Effector memory CD4-positive, alpha-beta T cell (primary cell): ENCODE data around the gene TCF7L2.

Source experiments
- DNase-seq, 3 donors: peaks; one replicate each; pipeline ENCODE4 v3.0.0-alpha.2; 2020
- H3K27ac ChIP-seq: 2 replicates; pipeline ENCODE4 v1.7.0; 2013; ENCODE audit warnings: mild to moderate bottlenecking, low read length, moderate library complexity; ENCODE audit not compliant: insufficient read depth, poor library complexity, severe bottlenecking
- H3K27me3 ChIP-seq: replicated peaks from 2 replicates; pipeline ENCODE4 v1.7.0; 2013; ENCODE audit warnings: mild to moderate bottlenecking, low read length; ENCODE audit not compliant: insufficient read depth, control insufficient read depth, poor library complexity, severe bottlenecking
- H3K36me3 ChIP-seq: 2 replicates; pipeline ENCODE4 v1.7.0; 2013; ENCODE audit warnings: mild to moderate bottlenecking, low read length, moderate library complexity; ENCODE audit not compliant: control insufficient read depth, insufficient read depth
- H3K4me1 ChIP-seq: 2 replicates; pipeline ENCODE4 v1.7.0; 2013; ENCODE audit warnings: low read length, mild to moderate bottlenecking; ENCODE audit not compliant: control insufficient read depth, insufficient read depth, poor library complexity, severe bottlenecking
- H3K4me3 ChIP-seq: 2 replicates; pipeline ENCODE4 v1.7.0; 2013; ENCODE audit warnings: low read length, low read depth, mild to moderate bottlenecking; ENCODE audit not compliant: insufficient read depth, poor library complexity, severe bottlenecking
- H3K9me3 ChIP-seq: 2 replicates; pipeline ENCODE4 v1.7.0; 2013; ENCODE audit warnings: mild to moderate bottlenecking, low read length, moderate library complexity; ENCODE audit not compliant: control insufficient read depth

The TCF7L2 gene

DNA sequence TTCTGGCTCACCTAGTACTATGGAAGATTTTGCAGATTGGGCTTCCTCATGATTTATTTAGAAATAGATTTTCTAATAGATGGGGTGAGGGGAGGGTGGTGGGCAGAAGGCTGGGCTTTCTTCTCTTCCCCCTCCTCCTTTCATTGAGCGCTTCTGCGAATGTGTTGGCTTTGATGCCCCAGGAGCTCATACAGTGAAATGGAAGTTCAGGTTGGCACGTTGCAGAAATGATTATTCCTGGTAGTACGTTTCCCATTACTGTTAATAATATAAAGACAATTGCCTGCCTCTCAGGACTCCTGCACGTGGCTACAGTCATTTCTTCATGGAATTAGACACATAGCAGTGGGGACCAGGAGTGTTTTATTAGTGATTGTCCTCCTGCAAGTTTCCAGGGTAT is 39.8 kb downstream of the TCF7L2 start:
- H3K36me3 ChIP-seq, result no peaks in the 10 kb centered on the region
- H3K4me1 ChIP-seq, result no peaks in the 10 kb centered on the region
- no peaks in the 10 kb centered on the region for H3K9me3 ChIP-seq
- no peak overlapping the region for H3K4me3 ChIP-seq
- DNase-seq, result no peak
- H3K27me3 ChIP-seq, result no peaks in the 10 kb centered on the region
- no peak overlapping the region for H3K27ac ChIP-seq

DNA sequence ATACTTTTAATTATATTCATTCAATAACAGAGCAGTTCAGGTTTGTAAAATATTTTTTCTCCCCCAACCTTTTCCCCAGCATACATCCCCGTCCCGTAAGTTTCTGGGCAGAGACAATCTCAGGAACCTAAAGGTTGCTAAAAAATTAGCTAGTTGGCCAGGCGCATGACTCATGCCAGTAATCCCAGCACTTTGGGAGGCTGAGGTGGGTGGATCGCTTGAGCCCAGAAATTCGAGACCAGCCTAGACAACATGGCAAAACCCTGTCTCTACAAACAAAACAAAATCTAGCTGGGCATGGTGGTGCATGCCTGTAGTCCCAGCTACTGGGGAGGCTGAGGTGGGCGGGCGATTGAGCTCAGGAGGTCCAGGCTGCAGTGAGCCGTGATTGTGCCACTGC is 40.2 kb downstream of the TCF7L2 start:
- no peak overlapping the region for H3K4me3 ChIP-seq
- H3K27me3 ChIP-seq, result no peaks in the 10 kb centered on the region
- H3K27ac ChIP-seq, result no peak overlapping the region
- H3K4me1 ChIP-seq, result no peaks in the 10 kb centered on the region
- no peaks in the 10 kb centered on the region for H3K9me3 ChIP-seq
- H3K36me3 ChIP-seq, result no peaks in the 10 kb centered on the region
- no peak for DNase-seq

DNA sequence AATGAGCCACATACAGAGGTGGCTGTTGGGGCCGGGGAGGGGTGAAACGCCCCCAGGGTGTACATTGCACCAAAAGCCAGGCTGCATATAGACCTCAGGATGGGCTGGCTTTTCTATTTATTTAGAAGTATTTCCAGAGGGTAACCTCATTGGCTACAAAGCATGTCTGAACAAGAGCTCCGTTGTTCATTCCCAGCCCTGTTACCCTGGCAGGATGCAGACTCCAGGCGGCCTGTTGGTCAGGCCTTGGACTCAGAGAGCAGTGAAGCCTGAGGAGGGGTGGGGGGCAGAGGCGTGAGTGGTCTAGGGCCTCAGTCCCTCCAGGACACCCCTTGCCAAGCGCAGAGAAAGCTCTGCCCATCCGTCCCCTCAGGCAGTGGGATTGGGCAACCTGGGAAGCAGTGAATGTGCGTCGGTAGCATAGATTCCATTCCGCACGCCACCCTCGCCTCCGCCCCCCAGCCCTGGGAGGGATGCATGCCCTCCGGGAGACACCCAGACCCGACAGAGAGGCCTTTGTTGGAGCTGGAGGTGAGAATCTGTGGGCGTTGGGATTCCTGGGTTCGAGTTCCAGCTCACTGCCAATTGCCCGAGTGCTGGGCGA is 41.9 kb downstream of the TCF7L2 start:
- H3K27me3 ChIP-seq, result no peaks in the 10 kb centered on the region
- no peak overlapping the region for H3K4me3 ChIP-seq
- H3K36me3 ChIP-seq, result no peaks in the 10 kb centered on the region
- no peak for DNase-seq
- no peaks in the 10 kb centered on the region for H3K4me1 ChIP-seq
- H3K27ac ChIP-seq, result no peak overlapping the region
- H3K9me3 ChIP-seq, result no peaks in the 10 kb centered on the region

DNA sequence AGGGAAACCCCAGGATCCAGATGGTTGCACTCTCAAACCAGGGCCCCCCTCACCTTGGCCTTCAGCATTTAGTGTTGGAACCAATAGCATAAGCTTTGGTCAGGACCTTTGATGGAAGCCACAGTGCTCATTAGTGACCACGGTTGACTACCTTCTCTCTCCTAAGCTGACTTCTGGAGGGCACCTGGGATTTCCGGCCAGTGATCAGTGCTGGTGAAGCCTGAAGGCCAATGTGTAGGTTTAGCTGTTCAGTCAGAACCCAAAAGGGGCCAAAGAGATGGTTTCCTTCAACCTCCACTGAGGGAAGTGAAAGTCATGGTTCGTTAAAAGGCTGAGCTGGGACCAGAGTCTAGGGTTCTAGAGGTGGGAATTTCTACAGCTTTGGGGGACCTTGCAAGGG is 46.4 kb downstream of the TCF7L2 start:
- Histone ChIP-seq H3K4me1 (no peaks in the 10 kb centered on the region), H3K27ac (no peak overlapping the region), H3K4me3 (no peak overlapping the region), H3K27me3 (no peaks in the 10 kb centered on the region), H3K36me3 (no peaks in the 10 kb centered on the region), H3K9me3 (no peaks in the 10 kb centered on the region)
- no peak for DNase-seq

DNA sequence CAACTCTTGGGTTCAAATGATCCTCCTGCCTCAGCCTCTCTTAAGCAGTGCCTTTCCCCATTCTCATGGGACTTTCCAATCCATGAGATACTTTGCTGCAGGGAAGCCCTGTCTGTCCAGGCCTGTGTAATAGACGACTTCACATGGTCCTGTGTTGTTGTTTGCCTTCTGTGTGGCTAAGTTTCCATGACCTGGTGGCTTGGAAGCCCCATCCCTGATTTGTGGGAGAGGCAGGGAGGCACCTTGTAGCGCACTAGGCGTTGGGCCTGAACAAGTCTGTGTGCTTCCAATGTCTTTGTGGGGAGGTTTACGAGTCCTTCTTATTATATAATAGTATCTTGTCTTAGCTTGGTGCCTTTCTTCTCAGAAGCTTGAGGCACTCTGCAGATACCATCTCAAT is 49.1 kb downstream of the TCF7L2 start:
- no peak for DNase-seq
- H3K4me1 ChIP-seq, result no peaks in the 10 kb centered on the region
- no peaks in the 10 kb centered on the region for H3K36me3 ChIP-seq
- no peaks in the 10 kb centered on the region for H3K27me3 ChIP-seq
- no peak overlapping the region for H3K4me3 ChIP-seq
- no peaks in the 10 kb centered on the region for H3K9me3 ChIP-seq
- no peak overlapping the region for H3K27ac ChIP-seq

DNA sequence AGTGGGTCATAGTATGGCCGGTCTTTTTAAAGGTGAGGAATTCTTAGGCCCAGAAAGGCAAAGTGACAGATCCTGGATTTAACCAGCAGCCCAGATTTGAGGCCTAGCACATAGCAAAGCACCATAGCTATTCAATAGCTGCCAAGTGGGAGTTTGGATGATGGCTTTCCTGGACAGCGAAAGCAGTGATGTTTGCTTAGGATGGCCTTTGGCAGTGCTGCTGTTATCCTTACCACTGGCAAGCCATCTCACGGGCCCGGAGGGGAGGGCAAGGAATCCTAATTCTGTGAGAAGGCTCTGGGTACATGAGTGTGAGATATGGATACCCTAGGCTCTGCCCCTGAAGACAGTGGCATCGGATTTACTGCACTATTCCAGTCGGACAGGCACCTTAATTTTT is 50.4 kb downstream of the TCF7L2 start:
- H3K27me3 ChIP-seq, result no peaks in the 10 kb centered on the region
- no peaks in the 10 kb centered on the region for H3K9me3 ChIP-seq
- no peaks in the 10 kb centered on the region for H3K36me3 ChIP-seq
- no peaks in the 10 kb centered on the region for H3K4me1 ChIP-seq
- H3K4me3 ChIP-seq, result no peak overlapping the region
- H3K27ac ChIP-seq, result no peak overlapping the region
- DNase-seq, result no peak

DNA sequence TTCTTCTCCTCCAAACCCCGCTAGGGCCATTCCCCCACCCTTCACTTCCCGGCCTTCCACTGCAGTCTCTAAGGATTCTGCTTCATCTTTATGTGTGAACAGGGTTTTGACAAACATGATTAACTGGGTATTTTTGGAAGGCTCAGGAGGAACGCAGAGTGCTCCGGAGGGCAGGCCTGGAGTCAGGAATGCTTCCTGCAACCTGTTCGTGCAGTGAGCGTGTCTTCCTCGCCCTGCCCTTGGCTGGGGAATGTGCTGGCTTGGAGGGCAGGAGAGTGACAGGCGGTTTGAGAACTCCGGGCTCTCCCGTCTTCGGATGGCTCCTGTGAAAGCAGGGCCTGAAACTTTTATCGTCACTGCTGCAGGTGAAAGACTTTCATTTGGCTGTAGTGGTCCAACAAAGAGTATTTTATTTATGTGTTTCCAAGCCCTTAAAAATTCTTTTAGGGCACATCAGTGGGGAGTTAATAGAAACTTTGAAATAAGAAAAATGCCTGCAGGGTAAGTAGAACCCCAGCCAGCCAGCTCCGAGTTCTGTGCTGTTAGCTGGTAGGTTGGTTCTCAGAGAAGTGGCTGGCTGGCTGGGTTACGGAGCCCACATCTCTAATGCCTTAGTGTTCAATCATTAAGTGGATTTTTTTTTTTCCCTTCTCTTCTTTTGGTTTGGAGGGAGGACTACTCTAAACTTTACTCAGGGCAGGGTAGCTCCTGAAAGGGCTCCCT is 51.0 kb downstream of the TCF7L2 start:
- Histone ChIP-seq H3K27ac (no peak overlapping the region), H3K36me3 (no peaks in the 10 kb centered on the region), H3K4me1 (peaks cover 2% of the 10 kb centered on the region), H3K4me3 (no peak overlapping the region), H3K27me3 (no peaks in the 10 kb centered on the region), H3K9me3 (no peaks in the 10 kb centered on the region)
- no peak for DNase-seq

DNA sequence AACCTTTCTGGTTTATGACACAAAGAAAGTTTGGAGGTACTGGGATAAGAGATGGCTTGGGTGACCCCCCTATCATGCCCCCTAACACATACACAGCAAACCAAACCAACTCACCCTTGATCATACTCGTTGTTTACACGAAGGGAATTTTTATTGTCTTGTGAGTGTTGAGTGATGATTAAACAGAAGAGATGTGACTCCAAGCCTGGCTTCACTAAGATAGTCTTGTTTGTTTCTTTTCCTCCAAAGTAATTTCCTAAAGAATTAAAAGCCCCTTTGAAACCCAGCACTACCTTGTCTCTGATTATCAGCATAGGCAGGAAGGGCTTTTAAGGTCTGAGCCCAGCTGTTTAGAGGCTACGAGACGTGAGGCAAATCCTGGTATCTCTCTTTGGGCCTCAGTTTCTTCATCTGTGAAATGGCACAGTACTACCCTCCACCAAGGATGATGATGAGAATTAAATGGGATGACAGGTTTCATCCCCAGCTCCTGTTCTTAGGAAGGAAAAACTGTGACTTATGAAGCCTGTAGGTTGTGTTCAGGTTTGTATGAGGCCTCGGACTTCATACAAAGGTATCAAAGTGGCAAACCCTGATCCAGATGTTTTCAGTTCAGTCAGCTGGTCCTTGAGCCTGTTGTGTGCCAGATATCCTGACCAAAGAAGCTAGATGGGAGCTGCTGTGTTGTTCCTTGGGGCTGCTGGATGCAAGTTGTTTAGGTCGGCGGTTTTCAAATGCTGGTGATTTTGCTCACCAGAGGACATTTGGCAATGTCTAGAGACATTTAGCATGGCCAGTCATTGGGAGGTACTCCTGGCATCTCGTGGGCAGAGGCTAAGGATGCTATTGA is 51.8 kb downstream of the TCF7L2 start:
- Histone ChIP-seq H3K4me1 (peaks cover 9% of the 10 kb centered on the region), H3K27me3 (no peaks in the 10 kb centered on the region), H3K4me3 (no peak overlapping the region), H3K36me3 (no peaks in the 10 kb centered on the region), H3K9me3 (no peaks in the 10 kb centered on the region), H3K27ac (no peak overlapping the region)
- no peak for DNase-seq

DNA sequence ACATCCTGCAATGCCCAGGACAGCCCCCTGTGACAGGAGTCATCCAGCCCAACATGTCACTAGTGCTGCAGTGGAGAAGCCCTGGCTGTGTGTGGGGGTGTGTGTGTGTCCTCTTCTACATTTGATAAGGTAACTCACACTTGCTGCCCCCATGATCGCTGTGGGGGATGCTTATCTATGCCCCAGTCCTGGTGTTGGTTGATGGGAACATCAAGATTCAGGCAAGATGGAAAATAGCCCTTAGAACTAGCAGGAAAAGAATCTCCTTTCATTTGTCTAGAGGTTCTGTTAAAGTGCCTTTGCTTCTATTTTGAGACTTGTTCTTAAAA is 52.4 kb downstream of the TCF7L2 start:
- Histone ChIP-seq H3K27me3 (no peaks in the 10 kb centered on the region), H3K27ac (no peak overlapping the region), H3K9me3 (no peaks in the 10 kb centered on the region), H3K4me3 (no peak overlapping the region), H3K36me3 (no peaks in the 10 kb centered on the region), H3K4me1 (peaks cover 15% of the 10 kb centered on the region)
- no peak for DNase-seq

DNA sequence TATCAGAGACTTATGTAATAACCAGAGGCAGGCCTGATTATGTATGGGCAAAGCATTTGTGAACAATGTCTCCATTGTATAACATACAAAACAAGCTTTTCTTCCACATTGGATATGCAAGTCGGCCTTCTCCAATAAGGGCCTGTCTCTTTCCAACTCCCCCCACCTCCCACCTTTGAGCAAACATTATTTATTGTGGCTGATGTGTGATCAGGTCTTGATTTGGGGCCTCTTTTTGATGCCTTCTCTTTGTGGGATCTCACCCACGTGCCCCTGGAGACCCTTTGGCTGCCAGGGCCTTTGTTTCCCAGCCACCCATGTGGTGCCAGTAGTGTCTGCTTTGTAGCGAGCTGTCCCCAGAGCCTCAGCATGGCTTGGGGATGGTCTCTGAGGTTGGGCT is 53.0 kb downstream of the TCF7L2 start:
- H3K27me3 ChIP-seq, result no peaks in the 10 kb centered on the region
- no peak for DNase-seq
- H3K36me3 ChIP-seq, result no peaks in the 10 kb centered on the region
- peaks cover 21% of the 10 kb centered on the region for H3K4me1 ChIP-seq
- no peak overlapping the region for H3K27ac ChIP-seq
- no peak overlapping the region for H3K4me3 ChIP-seq
- no peaks in the 10 kb centered on the region for H3K9me3 ChIP-seq
